Thymus (tissue), 14 donors: ENCODE results near the gene PSMD9. TPM values are rescaled to one million over a fixed set of nuclear protein-coding genes. Genes with fewer than 3 reads are reported as not detected.

Experiments
- DNase-seq, 9 donors: peaks; one replicate each; pipeline ENCODE4 v3.0.0-alpha.2; 2013; ENCODE audit warnings: low spot score in 9 of 9, low read depth in 6 of 9, missing footprints in 1 of 9
- H3K27ac ChIP-seq, 2 donors: one replicate each; pipeline ENCODE4 v1.5.1; 2013; ENCODE audit warnings: control low read depth in 1 of 2, low read depth in 1 of 2, low read length in 1 of 2, mild to moderate bottlenecking in 1 of 2, moderate library complexity in 1 of 2
- H3K27me3 ChIP-seq, 2 donors: one replicate each; pipeline ENCODE4 v1.5.1; 2013; ENCODE audit warnings: low read length in 1 of 2; ENCODE audit not compliant: control insufficient read depth in 2 of 2, insufficient read depth in 1 of 2
- H3K36me3 ChIP-seq, 2 donors: one replicate each; pipeline ENCODE4 v1.5.1; 2013; ENCODE audit warnings: low read length in 1 of 2, mild to moderate bottlenecking in 1 of 2, moderate library complexity in 1 of 2; ENCODE audit not compliant: control insufficient read depth in 2 of 2, insufficient read depth in 2 of 2
- H3K4me1 ChIP-seq, 2 donors: one replicate each; pipeline ENCODE4 v1.5.1; 2013; ENCODE audit warnings: low read length in 2 of 2; ENCODE audit not compliant: control insufficient read depth in 2 of 2, insufficient read depth in 2 of 2
- H3K4me3 ChIP-seq, 2 donors: one replicate each; pipeline ENCODE4 v1.5.1; 2013; ENCODE audit warnings: low read length in 2 of 2, control low read depth in 1 of 2, mild to moderate bottlenecking in 1 of 2
- H3K9me3 ChIP-seq, 2 donors: one replicate each; pipeline ENCODE4 v1.5.1; 2013; ENCODE audit warnings: low read length in 1 of 2, mild to moderate bottlenecking in 1 of 2; ENCODE audit not compliant: control insufficient read depth in 2 of 2, insufficient read depth in 1 of 2
- WGBS: extraction: QIAGEN DNeasy Blood & Tissue Kit; methylation state at CpG from one replicate; pipeline ENCODE4 v1.1.7; 2013; 5-methylcytosine and 5-hydroxymethylcytosine counted together
- long read RNA-seq, 10 donors: transcript quantifications; one replicate each; lab custom pipeline, GENCODE V29; 2026
- polyA plus RNA-seq: library from polyadenylated mRNA; stranded (reverse); fragments of 200-250 nt; gene quantifications from one replicate; pipeline ENCODE4 v1.2.3, GENCODE V29; 2013
- total RNA-seq: library from RNA; stranded (reverse); fragments of 120-200 nt; gene quantifications from one replicate; pipeline ENCODE4 v1.2.4, GENCODE V29; 2013
- donor health status: healthy.

PSMD9 gene, protein sequence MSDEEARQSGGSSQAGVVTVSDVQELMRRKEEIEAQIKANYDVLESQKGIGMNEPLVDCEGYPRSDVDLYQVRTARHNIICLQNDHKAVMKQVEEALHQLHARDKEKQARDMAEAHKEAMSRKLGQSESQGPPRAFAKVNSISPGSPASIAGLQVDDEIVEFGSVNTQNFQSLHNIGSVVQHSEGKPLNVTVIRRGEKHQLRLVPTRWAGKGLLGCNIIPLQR
- 70.7 TPM for total RNA-seq
- polyA plus RNA-seq = 51.6 TPM
- long read RNA-seq, donor 1, transcript PSMD9-207 (6 exons, 2,784 nt) = major isoform, 6 of 8 reads
- long read RNA-seq, donor 1, partial matches to known transcripts = 0 of 8 reads
- long read RNA-seq, donor 1, other reads (novel, unspliced or antisense) = 0 of 8 reads
- long read RNA-seq, donor 2 = 0 reads
- long read RNA-seq, donor 3, transcript PSMD9-207 (6 exons, 2,784 nt) = major isoform, 64 of 119 reads
- long read RNA-seq, donor 3, partial matches to known transcripts = 44 of 119 reads
- long read RNA-seq, donor 3, other reads (novel, unspliced or antisense) = 0 of 119 reads
- long read RNA-seq, donor 4, transcript PSMD9-207 (6 exons, 2,784 nt) = major isoform, 24 of 35 reads
- long read RNA-seq, donor 4, partial matches to known transcripts = 9 of 35 reads
- long read RNA-seq, donor 4, other reads (novel, unspliced or antisense) = 0 of 35 reads
- long read RNA-seq, donor 5, transcript PSMD9-207 (6 exons, 2,784 nt) = major isoform, 46 of 62 reads
- long read RNA-seq, donor 5, transcript PSMD9-202 (2 exons, 2,087 nt) = minor isoform, 6 of 62 reads
- long read RNA-seq, donor 5, partial matches to known transcripts = 0 of 62 reads
- long read RNA-seq, donor 5, other reads (novel, unspliced or antisense) = 0 of 62 reads
- long read RNA-seq, donor 6, transcript PSMD9-207 (6 exons, 2,784 nt) = major isoform, 24 of 32 reads
- long read RNA-seq, donor 6, partial matches to known transcripts = 0 of 32 reads
- long read RNA-seq, donor 6, other reads (novel, unspliced or antisense) = 0 of 32 reads
- long read RNA-seq, donor 7, transcript PSMD9-207 (6 exons, 2,784 nt) = major isoform, 38 of 69 reads
- long read RNA-seq, donor 7, partial matches to known transcripts = 20 of 69 reads
- long read RNA-seq, donor 7, other reads (novel, unspliced or antisense) = 0 of 69 reads
- long read RNA-seq, donor 8, transcript PSMD9-207 (6 exons, 2,784 nt) = major isoform, 20 of 37 reads
- long read RNA-seq, donor 8, partial matches to known transcripts = 12 of 37 reads
- long read RNA-seq, donor 8, other reads (novel, unspliced or antisense) = 0 of 37 reads
- long read RNA-seq, donor 9, transcript PSMD9-207 (6 exons, 2,784 nt) = major isoform, 25 of 45 reads
- long read RNA-seq, donor 9, partial matches to known transcripts = 10 of 45 reads
- long read RNA-seq, donor 9, other reads (novel, unspliced or antisense) = 0 of 45 reads
- long read RNA-seq, donor 10, transcript PSMD9-202 (2 exons, 2,087 nt) = minor isoform, 5 of 64 reads
- long read RNA-seq, donor 10, transcript PSMD9-207 (6 exons, 2,784 nt) = major isoform, 43 of 64 reads
- long read RNA-seq, donor 10, partial matches to known transcripts = 8 of 64 reads
- long read RNA-seq, donor 10, other reads (novel, unspliced or antisense) = 0 of 64 reads

DNA sequence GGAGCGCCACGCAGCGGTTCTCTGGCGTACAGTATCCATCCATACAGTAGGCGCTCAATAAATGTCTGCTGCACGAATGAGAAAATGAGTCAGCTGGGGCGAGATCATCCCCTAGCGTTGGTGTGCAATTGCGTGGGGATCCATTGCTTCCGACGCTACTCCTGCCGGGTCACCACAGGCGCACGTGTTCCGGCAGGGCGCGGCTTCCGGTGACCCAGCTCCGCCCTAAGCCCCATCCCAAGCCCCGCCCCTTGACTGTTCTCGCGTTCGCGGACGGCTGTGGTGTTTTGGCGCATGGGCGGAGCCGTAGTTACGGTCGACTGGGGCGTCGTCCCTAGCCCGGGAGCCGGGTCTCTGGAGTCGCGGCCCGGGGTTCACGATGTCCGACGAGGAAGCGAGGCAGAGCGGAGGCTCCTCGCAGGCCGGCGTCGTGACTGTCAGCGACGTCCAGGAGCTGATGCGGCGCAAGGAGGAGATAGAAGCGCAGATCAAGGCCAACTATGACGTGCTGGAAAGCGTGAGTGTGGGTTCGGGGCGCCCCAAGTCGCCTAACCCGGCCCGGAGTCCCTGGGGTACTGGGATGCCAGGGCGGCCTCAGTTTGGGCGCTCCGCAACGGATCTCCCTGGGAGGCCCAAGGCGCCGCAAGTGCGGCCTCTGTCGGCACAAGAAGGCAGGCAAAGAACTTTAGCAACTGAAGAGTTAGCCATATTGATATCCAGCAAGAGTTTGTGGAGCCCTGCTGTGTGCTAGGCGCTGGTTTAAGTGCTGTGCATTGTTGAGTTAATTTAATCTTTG is at the start of gene PSMD9:
TSS of gene PSMD9 (plus strand) at position 313 of the 796 bp plus-strand sequence. CDS start at position 380, 67 bp downstream.
- H3K27me3 ChIP-seq = peaks cover 2 to 4% of the 10 kb centered on the region in 2 donors
- under 1% methylated on average over 67 of the region's 67 CpGs for WGBS
- H3K27ac ChIP-seq = peak within 1 kb of the TSS; percentile 97 to 98
- H3K9me3 ChIP-seq = no peaks in the 10 kb centered on the region
- peaks cover 0 to 6% of the 10 kb centered on the region in 2 donors for H3K36me3 ChIP-seq
- DNase-seq = peak; percentile 89 to 98 (median 95)
- peak within 1 kb of the TSS; percentile 79 to 81 for H3K4me3 ChIP-seq
- peaks cover 23 to 30% of the 10 kb centered on the region in 2 donors for H3K4me1 ChIP-seq

DNA sequence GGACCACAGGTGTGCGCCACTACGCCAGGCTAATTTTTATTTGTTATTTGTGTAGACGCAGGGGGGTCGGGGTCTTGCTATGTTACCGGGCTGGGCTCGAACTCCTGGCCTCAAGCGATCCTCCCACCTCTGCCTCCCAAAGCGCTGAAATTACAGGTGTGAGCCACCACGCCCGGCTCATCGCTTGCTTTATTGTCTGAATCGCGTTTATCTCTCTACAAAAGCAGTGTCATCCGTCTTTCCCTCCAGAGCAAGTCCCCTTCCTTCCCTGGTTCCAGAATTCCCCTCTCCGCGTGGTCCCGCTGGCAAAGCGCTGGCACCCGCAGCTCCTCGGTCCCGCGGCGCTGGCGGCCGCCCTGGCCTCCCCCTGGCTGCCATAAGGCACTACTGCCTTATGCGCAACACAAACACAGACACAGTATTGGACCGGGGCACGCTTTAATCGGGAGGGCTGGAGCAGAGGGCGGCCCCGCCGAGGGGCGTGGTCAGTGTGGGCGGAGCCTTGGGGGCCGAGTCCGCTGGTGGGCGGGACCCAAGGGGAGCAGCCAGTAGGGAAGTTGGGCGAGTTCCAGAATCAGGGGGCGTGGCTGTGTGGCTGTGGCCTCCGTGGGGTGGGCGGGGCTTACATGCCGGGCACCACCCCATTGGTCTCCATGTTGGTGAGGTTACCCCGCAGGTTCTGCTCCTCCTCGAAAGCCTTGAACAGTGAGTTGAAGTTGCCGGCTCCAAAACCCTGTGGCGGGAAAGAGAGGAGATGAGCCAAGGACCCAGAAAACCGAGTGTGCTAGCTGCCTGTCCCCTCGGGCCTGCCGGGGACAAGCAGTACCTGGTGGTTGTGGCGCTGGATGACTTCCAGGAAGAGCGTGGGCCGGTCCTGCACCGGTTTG is 49.2 kb upstream of the PSMD9 start:
- H3K4me3 ChIP-seq = peak overlapping the region; percentile 53 to 63
- peak overlapping the region; percentile 46 to 66 for H3K27ac ChIP-seq
- H3K9me3 ChIP-seq = peaks cover 0 to 11% of the 10 kb centered on the region in 2 donors
- H3K27me3 ChIP-seq = peaks cover 0 to 10% of the 10 kb centered on the region in 2 donors
- no peaks in the 10 kb centered on the region for H3K36me3 ChIP-seq
- 14% methylated on average over 53 of the region's 53 CpGs for WGBS
- DNase-seq = peak; percentile 84 to 98 (median 95)
- peaks cover 6 to 10% of the 10 kb centered on the region in 2 donors for H3K4me1 ChIP-seq

DNA sequence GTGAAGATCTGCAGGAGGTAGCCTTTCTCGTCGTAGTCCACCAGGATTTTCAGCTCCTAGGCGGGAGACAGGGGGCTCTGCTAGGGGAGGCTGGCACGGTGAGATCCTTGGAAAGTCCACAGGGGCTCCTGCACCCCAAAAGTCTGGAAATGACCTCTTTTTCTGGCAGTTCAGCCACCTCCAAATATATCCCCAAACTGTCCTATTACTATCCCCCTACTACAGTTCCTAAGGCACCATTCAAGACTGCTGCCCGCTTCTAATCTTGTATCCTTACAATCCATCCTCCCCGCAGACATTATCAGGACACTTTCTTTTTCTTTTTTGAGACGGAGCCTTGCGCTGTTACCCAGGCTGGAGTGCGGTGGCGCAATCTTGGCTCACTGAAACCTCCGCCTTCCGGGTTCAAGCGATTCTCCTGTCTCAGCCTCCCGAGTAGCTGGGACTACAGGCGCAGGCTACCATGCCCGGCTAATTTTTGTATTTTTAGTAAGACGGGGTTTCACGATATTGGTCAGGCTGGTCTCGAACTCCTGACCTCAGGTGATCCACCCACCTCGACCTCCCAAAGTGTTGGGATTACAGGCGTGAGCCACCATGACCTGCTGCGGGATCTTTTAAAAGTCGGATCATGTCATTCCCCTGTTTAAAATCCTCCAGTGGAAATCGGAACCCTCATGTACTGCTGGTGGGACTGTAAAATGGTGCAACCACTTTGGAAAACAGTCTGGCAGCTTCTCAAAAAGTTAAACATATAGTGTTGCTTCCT is 48.4 kb upstream of the PSMD9 start:
- DNase-seq = no peak
- Histone ChIP-seq H3K36me3 (no peaks in the 10 kb centered on the region), H3K4me1 (peaks cover 6 to 10% of the 10 kb centered on the region in 2 donors), H3K9me3 (peaks cover 0 to 11% of the 10 kb centered on the region in 2 donors), H3K27ac (peak overlapping the region; percentile 46 to 66), H3K27me3 (peaks cover 0 to 10% of the 10 kb centered on the region in 2 donors), H3K4me3 (peak overlapping the region; percentile 53 to 63)
- 77% methylated on average over 24 of the region's 24 CpGs for WGBS

DNA sequence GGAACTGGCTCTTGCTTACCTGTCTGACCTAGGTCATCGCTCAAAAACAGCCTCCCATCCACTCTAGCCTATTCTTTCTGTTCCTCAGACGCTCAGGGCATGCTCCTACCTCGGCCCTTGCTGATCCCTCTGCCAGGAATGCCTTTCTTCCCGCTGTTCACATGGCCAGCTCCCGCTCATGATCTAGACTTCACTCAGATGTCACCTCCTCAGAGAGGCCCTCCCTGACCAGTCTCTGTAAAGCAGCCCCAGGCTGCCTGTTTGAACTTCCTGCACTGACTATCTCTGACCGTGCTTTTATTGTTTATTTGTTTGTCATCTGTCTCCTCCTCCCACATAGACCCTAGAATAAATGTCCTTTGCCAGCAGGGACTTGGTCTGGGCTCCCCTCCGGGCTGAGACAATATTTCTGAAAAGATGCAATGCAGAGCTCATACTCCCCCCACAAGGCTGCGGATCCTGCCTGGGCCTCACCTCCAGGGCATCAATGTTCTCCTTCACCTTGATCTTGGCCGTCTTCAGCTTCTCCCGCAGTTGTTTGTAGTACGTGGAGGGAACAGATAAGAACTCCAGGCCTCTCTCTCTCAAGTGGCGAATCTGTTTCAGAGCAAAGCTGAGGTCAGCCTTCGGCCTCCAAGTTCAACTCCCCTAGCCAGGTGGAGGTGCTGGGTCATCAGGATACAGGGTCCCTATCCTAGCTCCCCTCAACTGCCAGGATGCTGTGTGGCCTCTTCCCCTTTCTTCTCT is 45.2 kb upstream of the PSMD9 start:
- 95% methylated on average over 13 of the region's 13 CpGs for whole genome bisulfite sequencing
- H3K27ac ChIP-seq = no peak overlapping the region
- peaks cover 0 to 11% of the 10 kb centered on the region in 2 donors for H3K9me3 ChIP-seq
- H3K27me3 ChIP-seq = peaks cover 0 to 8% of the 10 kb centered on the region in 2 donors
- H3K4me3 ChIP-seq = no peak overlapping the region
- no peaks in the 10 kb centered on the region for H3K36me3 ChIP-seq
- no peak for DNase-seq
- peaks cover 6 to 10% of the 10 kb centered on the region in 2 donors for H3K4me1 ChIP-seq

DNA sequence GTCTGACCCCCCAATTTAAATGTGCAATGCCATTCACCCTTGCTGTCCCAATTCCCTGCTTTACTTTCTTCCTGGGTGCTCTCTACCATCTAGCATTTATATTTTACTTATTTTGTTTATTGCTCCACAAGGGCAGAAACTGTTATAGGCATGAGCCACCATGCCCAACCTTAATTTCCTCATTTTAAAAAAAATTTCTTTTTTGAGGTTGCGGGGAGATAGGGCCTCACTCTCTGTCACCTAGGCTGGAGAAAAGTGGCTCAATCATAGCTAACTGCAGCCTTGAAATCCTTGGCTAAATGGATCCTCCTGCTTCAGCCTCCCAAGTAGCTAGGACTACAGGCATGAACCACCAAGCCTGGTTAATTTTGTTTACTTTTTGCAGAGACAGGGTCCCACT is 42.9 kb upstream of the PSMD9 start:
- H3K27me3 ChIP-seq = no peaks in the 10 kb centered on the region
- no peaks in the 10 kb centered on the region for H3K9me3 ChIP-seq
- no peak for DNase-seq
- no peaks in the 10 kb centered on the region for H3K4me1 ChIP-seq
- H3K36me3 ChIP-seq = no peaks in the 10 kb centered on the region
- WGBS = 95% methylated on average over 1 of the region's 1 CpG
- H3K27ac ChIP-seq = no peak overlapping the region
- H3K4me3 ChIP-seq = no peak overlapping the region

DNA sequence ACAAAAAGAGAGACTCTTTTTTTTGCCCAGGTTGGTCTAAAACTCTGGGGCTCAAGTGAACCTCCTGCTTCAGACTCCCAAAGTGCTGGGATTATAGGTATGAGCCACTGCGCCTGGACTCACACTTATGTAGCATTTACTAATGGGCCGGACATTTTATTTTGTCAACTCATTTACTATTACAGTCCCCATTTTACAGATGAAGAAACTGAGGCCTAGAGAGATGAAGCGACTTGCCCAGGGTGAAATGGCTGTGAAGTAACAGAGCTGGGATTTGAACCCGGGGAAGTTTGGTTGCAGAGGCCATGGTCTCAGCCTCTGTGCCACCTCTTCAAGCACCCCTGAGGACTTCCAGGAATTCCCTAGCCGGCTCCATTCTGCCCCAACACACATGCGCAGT is 39.4 kb upstream of the PSMD9 start:
- WGBS = 96% methylated on average over 6 of the region's 6 CpGs

More for the DNA sequence above, 39.4 kb upstream of the PSMD9 start:
- Histone ChIP-seq H3K27ac (no peak overlapping the region), H3K4me1 (no peaks in the 10 kb centered on the region), H3K4me3 (no peak overlapping the region), H3K9me3 (no peaks in the 10 kb centered on the region), H3K27me3 (no peaks in the 10 kb centered on the region), H3K36me3 (no peaks in the 10 kb centered on the region)
- no peak for DNase-seq
